HFFc6 (cell line): ENCODE results near the gene SIK3. TPM values are rescaled to one million over a fixed set of nuclear protein-coding genes. Genes with fewer than 3 reads are reported as not detected.

Source experiments
- DNase-seq: peaks from one replicate; pipeline ENCODE4 v3.0.0-alpha.2; 2018
- H3K27ac Mint-ChIP-seq: 2 replicates; pipeline ENCODE4 v1.8.0; 2020; ENCODE audit warnings: mild to moderate bottlenecking, mixed read lengths
- H3K27me3 Mint-ChIP-seq: 2 replicates; pipeline ENCODE4 v1.8.0; 2021; ENCODE audit warnings: mild to moderate bottlenecking, moderate library complexity, mixed read lengths; ENCODE audit not compliant: insufficient read depth
- H3K36me3 Mint-ChIP-seq: 2 replicates; pipeline ENCODE4 v1.8.0; 2021; ENCODE audit warnings: low read depth, mixed read lengths
- H3K4me1 Mint-ChIP-seq: 2 replicates; pipeline ENCODE4 v1.8.0; 2020; ENCODE audit warnings: low read depth, mixed read lengths
- H3K4me3 Mint-ChIP-seq: 2 replicates; pipeline ENCODE4 v1.8.0; 2020; ENCODE audit warnings: mild to moderate bottlenecking, moderate library complexity, mixed read lengths
- H3K9me3 Mint-ChIP-seq: 2 replicates; pipeline ENCODE4 v1.8.0; 2020; ENCODE audit warnings: mild to moderate bottlenecking, mixed read lengths
- total RNA-seq, 6 experiments: library from RNA; stranded (reverse); fragmentation: NEBNext Ultra II Directional; extraction: Animal tissue kit (Norgen Biotek cat#: 25700); gene quantifications; 2 replicates in 1 of 6; 3 replicates in 5 of 6; pipeline ENCODE4 v1.2.3, GENCODE V29; 2021
- TF ChIP-seq, protein P1 (sequence below): fragments of 200-600 bp; sonication (generic); IDR thresholded peaks from 2 replicates; pipeline ENCODE4 v1.5.0; 2021; ENCODE audit warnings: antibody characterized with exemption, mild to moderate bottlenecking

The SIK3 gene
- total RNA-seq, 6 experiments from 2014 or later, result 15.6 to 23.3 (median 19.9) TPM

DNA sequence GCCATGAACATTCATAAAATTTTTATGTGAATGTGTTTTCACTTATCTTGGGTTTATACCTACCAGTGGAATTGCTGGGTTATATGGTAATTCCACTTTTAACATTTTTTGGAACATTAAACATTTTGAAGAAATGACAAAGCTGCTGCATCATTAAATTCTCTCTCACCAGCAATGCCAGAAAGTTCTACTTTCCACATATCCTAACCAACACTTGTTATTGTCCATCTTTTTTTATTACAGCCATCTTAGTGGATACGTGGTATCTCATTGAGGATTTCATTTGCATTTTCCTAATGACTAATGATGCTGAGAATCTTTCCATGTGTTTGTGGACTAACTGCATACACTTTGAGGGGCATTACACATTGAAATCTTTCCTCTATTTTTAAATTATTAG is 122.6 kb downstream of the SIK3 start:
- TF ChIP-seq, protein P1, sequence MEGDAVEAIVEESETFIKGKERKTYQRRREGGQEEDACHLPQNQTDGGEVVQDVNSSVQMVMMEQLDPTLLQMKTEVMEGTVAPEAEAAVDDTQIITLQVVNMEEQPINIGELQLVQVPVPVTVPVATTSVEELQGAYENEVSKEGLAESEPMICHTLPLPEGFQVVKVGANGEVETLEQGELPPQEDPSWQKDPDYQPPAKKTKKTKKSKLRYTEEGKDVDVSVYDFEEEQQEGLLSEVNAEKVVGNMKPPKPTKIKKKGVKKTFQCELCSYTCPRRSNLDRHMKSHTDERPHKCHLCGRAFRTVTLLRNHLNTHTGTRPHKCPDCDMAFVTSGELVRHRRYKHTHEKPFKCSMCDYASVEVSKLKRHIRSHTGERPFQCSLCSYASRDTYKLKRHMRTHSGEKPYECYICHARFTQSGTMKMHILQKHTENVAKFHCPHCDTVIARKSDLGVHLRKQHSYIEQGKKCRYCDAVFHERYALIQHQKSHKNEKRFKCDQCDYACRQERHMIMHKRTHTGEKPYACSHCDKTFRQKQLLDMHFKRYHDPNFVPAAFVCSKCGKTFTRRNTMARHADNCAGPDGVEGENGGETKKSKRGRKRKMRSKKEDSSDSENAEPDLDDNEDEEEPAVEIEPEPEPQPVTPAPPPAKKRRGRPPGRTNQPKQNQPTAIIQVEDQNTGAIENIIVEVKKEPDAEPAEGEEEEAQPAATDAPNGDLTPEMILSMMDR, result no peak
- Mint-ChIP-seq H3K9me3 (no peaks in the 10 kb centered on the region), H3K27me3 (no peaks in the 10 kb centered on the region), H3K36me3 (0 out of 2 replicates have a peak, but pooled peaks cover 4% of the 10 kb centered on the region), H3K4me3 (no peak overlapping the region), H3K27ac (no peak overlapping the region), H3K4me1 (peaks cover 13% of the 10 kb centered on the region)
- no peak for DNase-seq

DNA sequence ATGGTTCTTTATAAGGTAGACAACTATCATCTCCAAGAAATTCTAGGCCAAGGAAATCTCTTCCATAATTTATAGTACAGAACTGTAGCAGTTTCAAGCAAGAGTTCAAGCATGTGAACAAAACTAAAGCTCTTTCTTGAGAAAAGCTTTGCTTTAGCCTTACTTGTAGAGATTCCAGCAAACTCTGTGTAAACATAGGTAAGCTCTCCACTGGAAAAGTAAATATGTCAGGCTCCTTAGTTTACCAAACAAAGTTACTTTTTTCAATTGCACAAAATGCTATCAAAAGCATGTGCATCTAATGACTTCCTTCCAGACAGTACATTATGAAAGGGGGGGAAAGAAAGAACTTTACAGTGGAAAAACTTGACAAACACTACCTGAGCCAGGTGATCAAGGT is 125.0 kb downstream of the SIK3 start:
- Mint-ChIP-seq H3K4me1 (peaks cover 15% of the 10 kb centered on the region), H3K36me3 (0 out of 2 replicates have a peak, but pooled peaks cover 2% of the 10 kb centered on the region), H3K4me3 (no peak overlapping the region), H3K27ac (no peak overlapping the region), H3K9me3 (no peaks in the 10 kb centered on the region), H3K27me3 (no peaks in the 10 kb centered on the region)
- TF ChIP-seq, protein P1, result no peak
- no peak for DNase-seq

DNA sequence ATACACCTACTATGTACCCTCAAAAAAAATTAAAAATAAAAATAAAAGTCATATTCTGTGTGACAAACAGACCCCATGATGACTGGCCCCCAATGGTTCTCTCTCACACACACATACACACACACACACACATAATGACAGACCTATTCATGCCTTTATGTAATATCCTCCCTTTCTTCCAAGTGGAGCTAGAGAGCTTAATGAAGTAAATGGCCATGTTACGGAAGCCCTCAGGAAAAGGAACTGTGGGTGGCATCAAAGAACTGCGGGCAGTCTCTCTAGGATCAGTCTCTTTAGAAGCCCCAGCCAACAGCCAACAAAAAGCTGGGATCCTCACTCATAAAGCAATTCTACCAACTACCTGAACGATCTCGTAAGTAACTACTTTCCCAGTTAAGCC is 125.5 kb downstream of the SIK3 start:
- H3K36me3 Mint-ChIP-seq, result no peaks in the 10 kb centered on the region
- DNase-seq, result no peak
- no peak overlapping the region for H3K27ac Mint-ChIP-seq
- H3K9me3 Mint-ChIP-seq, result no peaks in the 10 kb centered on the region
- H3K27me3 Mint-ChIP-seq, result no peaks in the 10 kb centered on the region
- no peak overlapping the region for H3K4me3 Mint-ChIP-seq
- H3K4me1 Mint-ChIP-seq, result peaks cover 15% of the 10 kb centered on the region
- TF ChIP-seq, protein P1, result no peak

DNA sequence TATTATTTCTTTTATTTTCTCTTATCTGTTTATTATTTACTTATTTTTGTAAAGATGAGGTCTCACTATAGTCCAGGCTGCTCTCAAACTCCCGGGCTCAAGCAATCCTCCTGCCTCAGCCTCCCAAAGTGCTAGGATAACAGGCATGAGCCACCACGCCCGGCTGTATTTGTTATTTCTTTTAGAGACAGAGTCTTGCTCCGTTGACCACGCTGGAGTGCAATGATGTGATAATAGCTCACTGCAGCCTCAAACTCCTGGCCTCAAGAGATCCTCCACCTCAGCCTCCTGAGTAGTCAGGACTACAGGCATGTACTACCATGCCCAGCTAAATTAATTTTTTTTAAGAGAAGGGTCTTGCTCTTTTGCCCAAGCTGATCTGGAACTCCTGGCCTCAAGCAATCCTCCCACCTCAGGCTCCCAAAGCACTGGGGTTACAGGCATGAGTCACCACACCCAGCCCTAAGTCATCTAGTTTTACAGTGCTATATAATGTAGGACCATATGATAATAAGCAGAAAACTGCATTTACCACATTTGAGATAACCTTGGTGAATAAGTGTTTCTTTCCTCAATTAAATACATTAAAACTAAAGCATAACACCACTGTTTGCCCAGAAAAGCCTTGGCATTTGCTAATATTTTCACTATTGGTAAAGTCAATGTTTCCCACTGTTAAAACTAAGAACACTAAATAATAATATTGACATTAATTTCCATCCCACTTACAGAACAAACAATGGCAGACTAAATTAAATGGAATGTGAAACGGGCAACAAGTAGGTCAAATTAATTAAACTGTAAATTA is 127.5 kb downstream of the SIK3 start:
- no peaks in the 10 kb centered on the region for H3K36me3 Mint-ChIP-seq
- no peak overlapping the region for H3K4me3 Mint-ChIP-seq
- peaks cover 11% of the 10 kb centered on the region for H3K4me1 Mint-ChIP-seq
- no peaks in the 10 kb centered on the region for H3K27me3 Mint-ChIP-seq
- H3K9me3 Mint-ChIP-seq, result no peaks in the 10 kb centered on the region
- TF ChIP-seq, protein P1, result no peak
- DNase-seq, result no peak
- H3K27ac Mint-ChIP-seq, result peak overlapping the region; percentile 11; the same call in 1 of the 2 replicates

DNA sequence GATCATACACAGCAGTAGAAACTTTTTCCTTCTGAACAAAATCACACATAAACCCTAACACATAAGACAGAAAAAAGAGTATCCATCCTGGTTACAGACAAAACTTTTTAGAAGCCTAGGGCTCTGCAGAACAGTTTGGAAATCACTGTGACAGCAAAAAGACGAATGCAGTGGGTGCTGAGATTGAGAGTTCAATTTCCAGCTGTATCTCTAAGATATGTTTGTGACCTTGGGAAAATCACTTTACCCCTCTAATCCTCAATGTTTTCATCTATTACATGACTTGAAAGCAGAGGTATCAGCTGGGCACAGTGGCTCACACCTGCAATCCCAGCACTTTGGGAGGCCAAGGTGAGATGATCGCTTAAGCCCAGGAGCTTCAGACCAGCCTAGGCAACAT is 128.5 kb downstream of the SIK3 start:
- H3K27ac Mint-ChIP-seq, result no peak overlapping the region

More for the DNA sequence above, 128.5 kb downstream of the SIK3 start:
- no peaks in the 10 kb centered on the region for H3K36me3 Mint-ChIP-seq
- H3K9me3 Mint-ChIP-seq, result no peaks in the 10 kb centered on the region
- TF ChIP-seq, protein P1, result no peak
- no peak for DNase-seq
- H3K27me3 Mint-ChIP-seq, result no peaks in the 10 kb centered on the region
- peaks cover 11% of the 10 kb centered on the region for H3K4me1 Mint-ChIP-seq
- no peak overlapping the region for H3K4me3 Mint-ChIP-seq
